ENCODE data around the gene BORCS8.

The BORCS8 gene

DNA sequence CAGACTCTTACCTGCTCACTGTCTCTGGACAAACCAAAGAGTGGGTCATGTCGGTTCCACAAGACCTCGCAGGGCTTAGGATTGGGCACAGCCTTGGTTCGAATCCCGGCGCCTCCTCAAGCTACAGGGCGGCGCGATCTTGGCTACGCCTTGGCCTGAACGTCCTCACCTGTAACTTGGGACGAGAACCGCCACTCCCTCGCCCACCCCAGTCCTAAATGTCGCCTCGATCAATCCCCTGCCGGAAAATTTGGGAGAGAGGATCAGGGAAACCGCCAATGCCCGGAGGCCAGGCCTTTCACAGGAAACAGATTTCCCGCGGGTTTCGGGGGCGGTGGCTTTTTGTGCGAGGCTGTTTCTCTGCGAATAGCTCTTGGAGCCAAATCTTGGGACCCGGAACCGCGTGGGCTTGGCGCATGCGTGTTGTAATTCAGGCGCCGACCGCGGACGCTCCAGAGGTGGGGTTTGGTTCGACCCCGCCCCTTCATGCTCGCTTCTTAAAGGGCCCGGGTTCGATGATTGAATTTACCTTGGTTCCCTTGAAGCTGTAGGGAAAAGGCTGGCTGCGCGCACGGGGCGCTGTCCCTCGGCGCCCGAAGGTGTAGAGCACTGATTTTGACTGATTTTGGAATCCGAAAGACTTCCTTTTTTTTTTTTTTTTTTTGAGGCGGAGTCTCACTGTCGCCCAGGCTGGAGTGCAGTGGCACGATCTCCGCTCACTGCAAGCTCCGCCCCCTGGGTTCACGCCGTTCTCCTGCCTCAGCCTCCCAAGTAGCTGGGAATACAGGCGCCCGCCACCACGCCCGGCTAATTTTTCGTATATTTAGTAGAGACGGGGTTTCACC lies 11.3 kb upstream of the BORCS8 start, which contains the start of gene NR2C2AP:
Gene NR2C2AP (minus strand): TSS at position 403 of the 845 bp plus-strand sequence. CDS start 354 bp downstream, at position 49.
- peak within 1 kb of the TSS; percentile 50 for H3K4me3 ChIP-seq (ENCODE audit: extremely low read depth, insufficient read depth, low read length, poor library complexity, severe bottlenecking)
- WGBS, 2 experiments (ENCODE audit: insufficient coverage in 2 of 2), result 12 to 13% methylated on average over 41 to 56 of the region's 60 CpGs
- peak within 1 kb of the TSS; percentile 26 for H3K27ac ChIP-seq (ENCODE audit: low read depth, low read length, severe bottlenecking)
- H3K9me3 ChIP-seq (ENCODE audit: control insufficient read depth, low read length), result no peaks in the 10 kb centered on the region
- peaks cover 34% of the 10 kb centered on the region for H3K36me3 ChIP-seq (ENCODE audit: control insufficient read depth, insufficient read depth, low read length)
- H3K4me1 ChIP-seq (ENCODE audit: control insufficient read depth, insufficient read depth, low read length, poor library complexity, severe bottlenecking), result no peaks in the 10 kb centered on the region

DNA sequence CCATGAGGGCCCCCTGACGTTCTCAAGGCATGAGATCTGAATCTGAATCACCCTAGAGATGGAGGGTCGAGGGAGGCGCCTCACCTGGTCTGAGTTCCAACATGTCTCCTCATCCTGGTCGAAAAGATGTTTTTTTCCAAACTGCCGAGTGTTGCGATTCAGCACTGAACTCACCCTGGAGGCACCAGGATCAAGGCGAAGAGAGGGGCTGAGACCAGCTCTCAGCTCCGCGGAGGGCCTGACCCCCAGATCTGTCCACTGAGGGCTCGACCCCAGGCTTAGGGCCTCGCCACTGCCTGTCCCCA lies 10.7 kb upstream of the BORCS8 start:
- WGBS, 2 experiments (ENCODE audit: insufficient coverage in 2 of 2), result 33 to 35% methylated on average over 11 of the region's 11 CpGs
- peak overlapping the region; percentile 26 for H3K27ac ChIP-seq (ENCODE audit: low read depth, low read length, severe bottlenecking)

DNA sequence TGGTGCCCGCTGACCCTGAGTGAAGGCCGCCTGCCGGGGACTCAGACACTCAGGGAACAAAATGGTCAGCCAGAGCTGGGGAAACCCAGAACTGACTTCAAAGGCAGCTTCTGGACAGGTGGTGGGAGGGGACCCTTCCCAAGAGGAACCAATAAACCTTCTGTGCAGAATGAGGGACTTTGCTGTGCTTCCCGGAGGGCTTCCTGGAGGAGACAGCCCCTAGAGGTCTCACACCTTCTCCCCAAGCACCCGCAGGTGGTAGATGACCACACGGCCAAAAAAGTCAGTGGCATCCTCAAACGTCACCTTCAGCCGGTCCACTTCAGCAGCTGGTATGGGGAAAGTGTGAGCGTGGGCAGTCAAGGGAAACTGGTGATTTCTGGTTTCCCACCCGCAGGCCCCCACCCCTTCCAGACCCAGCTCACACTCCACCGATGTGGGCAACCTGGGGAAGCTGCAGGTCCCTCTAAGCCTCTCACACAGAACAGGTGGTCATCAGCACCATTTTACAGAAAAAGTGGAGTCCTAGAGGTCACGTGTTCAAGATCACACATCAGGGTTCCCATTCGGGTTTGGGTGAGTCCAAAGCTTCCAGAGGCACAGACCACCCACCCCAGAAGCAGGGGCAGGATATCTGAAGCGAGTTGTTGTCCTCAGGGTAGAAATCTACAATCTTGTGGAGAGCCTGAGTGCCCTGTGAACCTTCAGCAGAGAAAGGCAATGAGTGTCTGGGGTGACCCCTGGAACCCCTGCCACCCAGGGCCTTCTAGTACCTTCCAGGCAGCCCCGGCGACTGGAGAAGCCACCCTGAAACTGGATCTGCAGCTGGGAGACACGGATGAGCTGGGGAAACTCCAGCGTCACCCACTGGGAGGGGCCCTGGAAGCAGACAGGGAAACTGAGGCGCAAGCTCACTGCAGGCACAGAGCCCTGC lies 10.0 kb upstream of the BORCS8 start:
- WGBS, 2 experiments (ENCODE audit: insufficient coverage in 2 of 2), result 91 to 92% methylated on average over 13 to 14 of the region's 19 CpGs
- no peaks in the 10 kb centered on the region for H3K9me3 ChIP-seq (ENCODE audit: control insufficient read depth, low read length)
- H3K4me1 ChIP-seq (ENCODE audit: control insufficient read depth, insufficient read depth, low read length, poor library complexity, severe bottlenecking), result no peaks in the 10 kb centered on the region
- peaks cover 46% of the 10 kb centered on the region for H3K36me3 ChIP-seq (ENCODE audit: control insufficient read depth, insufficient read depth, low read length)
- H3K27ac ChIP-seq (ENCODE audit: low read depth, low read length, severe bottlenecking), result no peak overlapping the region
- peak overlapping the region; percentile 50 for H3K4me3 ChIP-seq (ENCODE audit: extremely low read depth, insufficient read depth, low read length, poor library complexity, severe bottlenecking)

More for the DNA sequence above, 10.7 kb upstream of the BORCS8 start:
- no peaks in the 10 kb centered on the region for H3K4me1 ChIP-seq (ENCODE audit: control insufficient read depth, insufficient read depth, low read length, poor library complexity, severe bottlenecking)
- peak overlapping the region; percentile 50 for H3K4me3 ChIP-seq (ENCODE audit: extremely low read depth, insufficient read depth, low read length, poor library complexity, severe bottlenecking)
- H3K9me3 ChIP-seq (ENCODE audit: control insufficient read depth, low read length), result no peaks in the 10 kb centered on the region
- H3K36me3 ChIP-seq (ENCODE audit: control insufficient read depth, insufficient read depth, low read length), result peaks cover 39% of the 10 kb centered on the region

- Histone ChIP-seq H3K4me3 (ENCODE audit: extremely low read depth, insufficient read depth, low read length, poor library complexity, severe bottlenecking) (no peak overlapping the region), H3K9me3 (ENCODE audit: control insufficient read depth, low read length) (no peaks in the 10 kb centered on the region), H3K4me1 (ENCODE audit: control insufficient read depth, insufficient read depth, low read length, poor library complexity, severe bottlenecking) (peaks cover 6% of the 10 kb centered on the region), H3K36me3 (ENCODE audit: control insufficient read depth, insufficient read depth, low read length) (peaks cover 48% of the 10 kb centered on the region), H3K27ac (ENCODE audit: low read depth, low read length, severe bottlenecking) (no peak overlapping the region)
- 93 to 100% methylated on average over 3 to 4 of the region's 5 CpGs for WGBS, 2 experiments (ENCODE audit: insufficient coverage in 2 of 2)
Measured at GRCh38 chr19:19193926-19194325, 2.0 kb upstream of the BORCS8 start.

DNA sequence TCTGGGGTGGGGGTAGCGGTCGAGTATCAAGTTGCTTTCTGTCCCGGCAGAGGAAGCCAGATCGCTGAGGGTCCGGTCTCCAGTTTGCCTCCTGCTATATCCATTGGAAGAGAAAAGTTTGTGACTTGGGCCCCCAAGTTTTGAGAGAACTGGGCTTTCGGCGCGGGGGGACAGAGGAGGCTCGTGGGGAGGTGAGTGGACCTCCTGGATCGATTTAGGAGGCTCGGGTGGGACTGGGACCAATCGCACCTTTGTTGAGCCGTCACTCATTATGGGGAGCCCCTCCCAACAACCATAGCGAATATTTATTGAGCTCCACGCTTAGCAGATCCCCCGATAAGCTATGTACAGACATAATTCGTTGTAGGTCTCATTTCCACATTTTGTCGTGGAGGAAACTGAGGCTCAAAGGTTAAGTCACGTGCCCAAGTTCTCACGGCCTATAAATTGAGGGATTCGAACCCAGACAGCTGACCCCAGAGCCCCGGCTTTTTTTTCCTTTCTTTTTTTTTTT lies 1.0 kb upstream of the BORCS8 start:
- Histone ChIP-seq H3K9me3 (ENCODE audit: control insufficient read depth, low read length) (no peaks in the 10 kb centered on the region), H3K36me3 (ENCODE audit: control insufficient read depth, insufficient read depth, low read length) (peaks cover 40% of the 10 kb centered on the region), H3K27ac (ENCODE audit: low read depth, low read length, severe bottlenecking) (no peak overlapping the region), H3K4me3 (ENCODE audit: extremely low read depth, insufficient read depth, low read length, poor library complexity, severe bottlenecking) (peak overlapping the region; percentile 86), H3K4me1 (ENCODE audit: control insufficient read depth, insufficient read depth, low read length, poor library complexity, severe bottlenecking) (peaks cover 6% of the 10 kb centered on the region)
- WGBS, 2 experiments (ENCODE audit: insufficient coverage in 2 of 2), result 12 to 13% methylated on average over 15 to 22 of the region's 22 CpGs

DNA sequence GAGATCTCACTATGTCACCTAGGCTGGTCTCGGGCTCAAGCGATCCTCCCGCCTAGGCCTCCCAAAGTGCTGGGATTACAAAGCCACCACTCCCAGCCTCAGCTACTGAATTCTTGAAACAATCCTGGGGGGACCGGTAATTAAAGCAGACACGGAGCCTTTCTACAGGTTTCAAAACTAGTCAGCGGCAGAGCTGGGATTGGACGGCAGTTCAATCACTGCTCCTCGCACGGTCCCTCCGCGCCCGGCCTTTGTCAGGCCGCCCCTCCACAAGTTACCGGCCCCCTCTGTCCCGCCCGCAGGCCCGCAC lies 229 bp downstream of the BORCS8 start:
- Histone ChIP-seq H3K27ac (ENCODE audit: low read depth, low read length, severe bottlenecking) (peak overlapping the region; percentile 92), H3K4me3 (ENCODE audit: extremely low read depth, insufficient read depth, low read length, poor library complexity, severe bottlenecking) (peak overlapping the region; percentile 86), H3K36me3 (ENCODE audit: control insufficient read depth, insufficient read depth, low read length) (peaks cover 29% of the 10 kb centered on the region), H3K9me3 (ENCODE audit: control insufficient read depth, low read length) (no peaks in the 10 kb centered on the region), H3K4me1 (ENCODE audit: control insufficient read depth, insufficient read depth, low read length, poor library complexity, severe bottlenecking) (peaks cover 6% of the 10 kb centered on the region)
- 0 to 1% methylated on average over 11 of the region's 17 CpGs for WGBS, 2 experiments (ENCODE audit: insufficient coverage in 2 of 2)

DNA sequence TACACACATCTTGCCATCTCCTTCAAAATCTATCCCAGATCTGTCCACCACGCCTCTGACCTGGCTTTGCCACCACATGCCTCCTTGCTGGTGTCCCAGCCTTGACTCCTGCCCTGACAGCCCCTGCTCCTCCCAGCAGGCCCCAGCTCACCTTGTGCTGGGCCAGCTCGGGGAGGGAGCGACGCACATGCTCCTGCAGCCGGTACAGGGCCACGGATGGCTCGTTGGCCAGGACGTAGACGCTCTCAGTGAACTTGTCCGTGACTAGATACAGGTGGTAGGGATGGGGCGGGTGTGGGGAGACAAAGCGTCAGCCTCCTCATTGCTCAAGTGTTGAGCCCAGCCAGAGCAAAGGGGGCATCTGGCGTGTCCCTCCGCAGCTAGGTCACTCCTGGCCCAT lies 5.2 kb downstream of the BORCS8 start:
- Histone ChIP-seq H3K9me3 (ENCODE audit: control insufficient read depth, low read length) (no peaks in the 10 kb centered on the region), H3K27ac (ENCODE audit: low read depth, low read length, severe bottlenecking) (no peak overlapping the region), H3K36me3 (ENCODE audit: control insufficient read depth, insufficient read depth, low read length) (peaks cover 44% of the 10 kb centered on the region), H3K4me3 (ENCODE audit: extremely low read depth, insufficient read depth, low read length, poor library complexity, severe bottlenecking) (no peak overlapping the region), H3K4me1 (ENCODE audit: control insufficient read depth, insufficient read depth, low read length, poor library complexity, severe bottlenecking) (peaks cover 6% of the 10 kb centered on the region)
- 93 to 95% methylated on average over 14 of the region's 14 CpGs for WGBS, 2 experiments (ENCODE audit: insufficient coverage in 2 of 2)

DNA sequence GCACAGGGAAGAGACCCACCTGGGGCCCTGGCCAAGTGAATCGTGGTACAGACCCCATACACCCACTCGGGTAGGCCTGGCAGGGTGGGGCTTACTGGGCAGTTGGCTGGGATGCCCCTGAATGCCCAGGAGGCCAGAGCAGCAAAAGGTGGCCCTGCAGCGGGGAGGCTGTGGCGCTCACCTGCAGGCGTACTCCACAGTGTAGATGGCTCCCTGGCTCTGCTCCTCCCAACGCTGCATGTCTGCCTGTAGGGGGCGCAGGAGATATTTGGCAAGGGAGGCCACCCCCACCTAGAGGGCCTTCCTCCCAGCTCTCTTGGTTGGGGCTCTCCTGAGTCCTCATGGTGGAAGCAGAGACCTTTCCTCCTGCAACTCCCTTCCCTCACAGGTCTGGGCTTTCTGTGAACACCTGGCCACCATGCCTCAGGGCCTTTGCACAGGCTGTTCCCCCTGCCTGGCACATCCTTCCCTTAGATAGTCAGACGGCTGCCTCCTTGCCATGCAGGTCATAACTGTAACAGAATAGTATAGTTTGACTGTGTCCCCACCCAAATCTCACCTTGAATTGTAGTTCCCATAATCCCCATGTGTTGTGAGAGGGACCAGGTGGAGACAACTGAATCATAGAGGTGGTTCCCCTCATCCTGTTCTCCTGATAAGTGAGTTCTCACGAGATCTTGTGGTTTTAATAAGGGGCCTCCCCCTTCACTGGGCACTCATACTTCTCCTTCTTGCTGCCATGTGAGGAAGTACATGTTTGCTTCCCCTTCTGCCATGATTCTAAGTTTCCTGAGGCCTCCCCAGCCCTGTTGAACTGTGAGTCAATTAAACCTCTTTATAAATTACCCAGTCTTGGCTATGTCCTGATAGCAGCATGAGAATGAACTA lies 5.9 kb downstream of the BORCS8 start:
- Histone ChIP-seq H3K4me3 (ENCODE audit: extremely low read depth, insufficient read depth, low read length, poor library complexity, severe bottlenecking) (no peak overlapping the region), H3K9me3 (ENCODE audit: control insufficient read depth, low read length) (no peaks in the 10 kb centered on the region), H3K4me1 (ENCODE audit: control insufficient read depth, insufficient read depth, low read length, poor library complexity, severe bottlenecking) (peaks cover 3% of the 10 kb centered on the region), H3K27ac (ENCODE audit: low read depth, low read length, severe bottlenecking) (no peak overlapping the region), H3K36me3 (ENCODE audit: control insufficient read depth, insufficient read depth, low read length) (peaks cover 50% of the 10 kb centered on the region)
- 66 to 79% methylated on average over 3 to 9 of the region's 9 CpGs for WGBS, 2 experiments (ENCODE audit: insufficient coverage in 2 of 2)

DNA sequence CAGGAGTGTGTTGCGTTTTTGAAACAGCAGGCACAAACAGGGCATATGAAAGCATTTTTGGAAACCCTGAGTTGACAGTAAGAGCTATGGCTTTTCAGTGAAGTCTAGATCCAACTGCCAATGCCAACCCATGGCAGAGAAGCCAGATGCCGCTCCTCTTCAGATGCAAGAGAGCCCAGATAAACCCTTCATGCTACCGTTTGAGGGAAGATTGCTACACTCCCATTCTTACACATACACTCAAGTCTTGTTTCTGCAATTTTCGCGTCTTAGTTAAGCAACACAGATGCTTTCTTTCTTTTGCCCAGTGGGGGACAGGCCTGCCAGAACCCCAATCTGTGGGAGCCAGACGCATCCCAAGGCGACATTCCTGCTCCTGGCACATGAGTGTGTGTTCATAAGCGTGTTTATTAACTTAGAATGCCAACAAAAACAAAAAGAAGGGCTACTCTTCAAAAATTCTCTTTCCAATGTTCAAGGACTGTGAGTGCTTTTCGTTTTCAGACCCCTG lies 10.4 kb downstream of the BORCS8 start:
- Histone ChIP-seq H3K36me3 (ENCODE audit: control insufficient read depth, insufficient read depth, low read length) (peaks cover 40% of the 10 kb centered on the region), H3K9me3 (ENCODE audit: control insufficient read depth, low read length) (no peaks in the 10 kb centered on the region), H3K4me1 (ENCODE audit: control insufficient read depth, insufficient read depth, low read length, poor library complexity, severe bottlenecking) (no peaks in the 10 kb centered on the region), H3K27ac (ENCODE audit: low read depth, low read length, severe bottlenecking) (no peak overlapping the region), H3K4me3 (ENCODE audit: extremely low read depth, insufficient read depth, low read length, poor library complexity, severe bottlenecking) (no peak overlapping the region)
- 94 to 96% methylated on average over 8 to 9 of the region's 9 CpGs for WGBS, 2 experiments (ENCODE audit: insufficient coverage in 2 of 2)
